Stomach smooth muscle (tissue), 2 donors: ENCODE results near the gene PLAC9.
"Not testable (repeated sequence)": the region's sequence is repeated elsewhere in the genome, so short reads cannot be mapped to it uniquely, and the experiment has no call there.

Source experiments
- H3K27ac ChIP-seq: one replicate; pipeline ENCODE4 v1.7.0; 2013; ENCODE audit warnings: mild to moderate bottlenecking, low read length, inconsistent platforms
- H3K27me3 ChIP-seq, 2 donors: one replicate each; pipeline ENCODE4 v1.7.0; 2013; ENCODE audit warnings: low read length in 2 of 2; ENCODE audit not compliant: insufficient read depth in 2 of 2, control insufficient read depth in 1 of 2
- H3K36me3 ChIP-seq, 2 donors: one replicate each; pipeline ENCODE4 v1.7.0; 2013; ENCODE audit warnings: low read length in 2 of 2; ENCODE audit not compliant: control insufficient read depth in 2 of 2, insufficient read depth in 2 of 2
- H3K4me1 ChIP-seq: one replicate; pipeline ENCODE4 v1.7.0; 2013; ENCODE audit warnings: low read length; ENCODE audit not compliant: control insufficient read depth, insufficient read depth
- H3K4me3 ChIP-seq, 2 donors: one replicate each; pipeline ENCODE4 v1.7.0; 2013; ENCODE audit warnings: low read length in 2 of 2
- H3K9ac ChIP-seq, 2 donors: one replicate each; pipeline ENCODE4 v1.7.0; 2013; ENCODE audit warnings: low read length in 2 of 2, mild to moderate bottlenecking in 1 of 2
- H3K9me3 ChIP-seq, 2 donors: one replicate each; pipeline ENCODE4 v1.7.0; 2013; ENCODE audit warnings: low read length in 2 of 2; ENCODE audit not compliant: control insufficient read depth in 2 of 2
- donor health status: healthy.
- donor health status: Pancreatic carcinoma.

Gene PLAC9

GRCh38 chr10:80132299-80133139 lies at the start of gene PLAC9:
TSS of gene PLAC9 (plus strand) at chr10:80132730. CDS start at chr10:80132763, 33 bp downstream.
- Histone ChIP-seq H3K4me1 (peaks cover 20% of the 10 kb centered on the region), H3K9ac (peak within 1 kb of the TSS; percentile 62 to 71), H3K36me3 (no peaks in the 10 kb centered on the region), H3K27ac (peak within 1 kb of the TSS; percentile 66), H3K27me3 (peaks cover 16 to 20% of the 10 kb centered on the region in 2 donors), H3K4me3 (peak within 1 kb of the TSS; percentile 53 to 69), H3K9me3 (no peaks in the 10 kb centered on the region)

DNA sequence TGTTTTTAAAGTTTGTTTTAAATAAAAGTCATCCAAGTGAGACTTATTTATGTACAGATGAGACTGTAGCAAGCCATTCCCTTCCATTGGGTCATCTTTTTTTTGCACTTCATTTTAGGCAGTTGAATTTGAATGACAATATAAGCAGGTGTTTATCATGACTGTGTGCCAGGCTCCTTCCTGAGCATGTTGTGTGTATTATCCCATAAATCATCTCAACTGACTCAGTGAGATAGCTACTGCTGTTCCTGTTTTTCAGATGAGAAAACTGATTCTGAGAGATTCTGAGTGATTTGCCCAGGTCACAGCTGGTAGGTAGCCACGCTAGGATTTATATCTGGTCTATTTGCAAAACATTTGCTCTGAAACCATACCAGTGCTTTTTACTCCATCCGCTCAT lies 42.4 kb upstream of the PLAC9 start:
- H3K4me1 ChIP-seq, result no peaks in the 10 kb centered on the region
- no peaks in the 10 kb centered on the region for H3K27me3 ChIP-seq
- H3K9me3 ChIP-seq, result no peaks in the 10 kb centered on the region
- no peak overlapping the region for H3K9ac ChIP-seq
- H3K4me3 ChIP-seq, result no peak overlapping the region
- H3K36me3 ChIP-seq, result peaks cover 0 to 2% of the 10 kb centered on the region in 2 donors
- no peak overlapping the region for H3K27ac ChIP-seq

GRCh38 chr10:80094231-80094630 lies 38.3 kb upstream of the PLAC9 start:
- no peak overlapping the region for H3K4me3 ChIP-seq
- H3K27ac ChIP-seq, result no peak overlapping the region
- no peak overlapping the region for H3K9ac ChIP-seq
- no peaks in the 10 kb centered on the region for H3K27me3 ChIP-seq
- no peaks in the 10 kb centered on the region for H3K4me1 ChIP-seq
- H3K9me3 ChIP-seq, result no peaks in the 10 kb centered on the region
- peaks cover 0 to 2% of the 10 kb centered on the region in 2 donors for H3K36me3 ChIP-seq

- not testable (repeated sequence) for H3K36me3 ChIP-seq, H3K27ac ChIP-seq, H3K27me3 ChIP-seq, H3K4me1 ChIP-seq, H3K4me3 ChIP-seq, H3K9ac ChIP-seq, H3K9me3 ChIP-seq
These were observed 34.3 kb upstream of the PLAC9 start for GRCh38 chr10:80098272-80098671.

DNA sequence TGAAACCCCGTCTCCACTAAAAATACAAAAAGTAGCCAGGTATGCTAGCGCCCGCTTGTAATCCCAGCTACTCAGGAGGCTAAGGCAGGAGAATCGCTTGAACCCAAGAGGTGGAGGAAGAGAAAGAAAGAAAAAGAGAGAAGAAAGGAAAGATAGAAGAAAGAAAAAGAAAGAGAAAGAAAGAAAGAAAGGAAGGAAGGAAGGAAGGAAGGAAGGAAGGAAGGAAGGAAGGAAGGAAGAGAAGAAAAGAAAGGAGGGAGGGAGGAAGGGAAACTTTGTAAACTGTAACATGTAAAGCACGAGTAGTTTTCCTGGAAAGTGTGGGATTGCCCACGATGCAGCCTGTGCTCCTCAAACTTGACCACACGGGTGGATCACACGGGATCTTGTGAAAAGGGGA lies 33.2 kb upstream of the PLAC9 start:
- H3K9ac ChIP-seq, H3K27me3 ChIP-seq, H3K27ac ChIP-seq, H3K36me3 ChIP-seq, H3K9me3 ChIP-seq, H3K4me1 ChIP-seq, H3K4me3 ChIP-seq: not testable (repeated sequence)

DNA sequence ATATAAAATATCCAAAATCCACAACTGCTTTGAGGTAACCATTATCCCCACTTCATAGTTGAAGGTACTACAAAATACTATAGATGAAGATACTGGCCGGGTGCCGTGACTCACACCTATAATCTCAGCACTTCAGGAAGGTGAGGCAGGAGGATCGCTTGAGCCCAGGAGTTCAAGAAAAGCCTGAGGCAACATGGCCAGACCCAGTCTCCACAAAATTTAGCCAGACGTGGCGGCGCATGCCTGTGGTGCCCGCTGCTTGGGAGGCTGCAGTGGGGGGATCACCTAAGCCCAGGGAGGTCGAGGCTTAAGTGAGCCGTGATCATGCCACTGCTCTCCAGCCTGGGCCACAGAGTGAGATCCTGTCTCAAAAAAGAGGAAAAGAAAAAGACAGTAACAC lies 32.4 kb upstream of the PLAC9 start:
- no peaks in the 10 kb centered on the region for H3K27me3 ChIP-seq
- H3K27ac ChIP-seq, result no peak overlapping the region
- H3K36me3 ChIP-seq, result no peaks in the 10 kb centered on the region
- H3K4me1 ChIP-seq, result peaks cover 3% of the 10 kb centered on the region
- H3K9ac ChIP-seq, result no peak overlapping the region
- H3K9me3 ChIP-seq, result no peaks in the 10 kb centered on the region
- H3K4me3 ChIP-seq, result no peak overlapping the region

DNA sequence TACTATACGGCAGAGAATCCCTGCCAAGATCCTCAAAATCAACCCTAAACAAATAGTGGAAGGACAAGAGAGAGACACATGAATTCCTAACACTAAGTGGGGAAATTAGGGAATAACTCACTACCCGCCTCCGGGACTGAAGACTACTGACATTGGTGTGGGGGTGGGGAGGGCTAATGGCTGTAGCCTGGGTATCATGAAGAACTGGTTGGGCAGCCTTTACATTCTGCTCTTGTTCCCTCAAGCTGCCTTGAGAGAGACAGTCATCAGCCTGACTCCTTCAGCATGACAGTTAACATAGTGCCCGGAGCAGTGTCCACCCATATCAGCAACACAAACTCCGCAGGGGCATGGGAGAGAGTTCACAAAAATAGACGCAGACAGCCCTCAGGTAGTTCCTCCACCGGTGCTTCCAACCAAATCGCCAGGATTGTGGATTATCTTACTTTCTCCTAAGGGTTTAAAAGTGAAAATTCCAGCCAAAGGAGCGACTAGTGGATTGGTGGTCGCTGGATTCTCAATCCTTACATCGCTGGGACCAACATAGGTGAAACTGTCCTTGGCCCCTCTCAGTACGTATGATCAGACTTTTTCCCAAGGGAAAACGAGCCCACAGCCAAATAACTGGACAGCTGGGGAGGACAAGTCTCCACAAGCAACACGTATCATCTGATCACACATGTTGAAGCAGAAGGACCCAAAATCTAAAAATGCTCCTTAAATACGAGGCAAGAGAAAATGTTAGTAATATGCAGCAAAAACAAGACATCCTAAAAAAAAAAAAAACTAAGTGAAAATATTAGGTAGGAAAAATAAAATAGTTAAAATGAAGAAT lies 31.5 kb upstream of the PLAC9 start:
- H3K4me3 ChIP-seq, result no peak overlapping the region
- H3K4me1 ChIP-seq, result peaks cover 3% of the 10 kb centered on the region
- no peaks in the 10 kb centered on the region for H3K36me3 ChIP-seq
- no peak overlapping the region for H3K27ac ChIP-seq
- no peaks in the 10 kb centered on the region for H3K27me3 ChIP-seq
- H3K9ac ChIP-seq, result no peak overlapping the region
- H3K9me3 ChIP-seq, result no peaks in the 10 kb centered on the region

- Histone ChIP-seq H3K36me3 (no peaks in the 10 kb centered on the region), H3K4me3 (no peak overlapping the region), H3K9ac (no peak overlapping the region), H3K27me3 (no peaks in the 10 kb centered on the region), H3K27ac (peak overlapping the region; percentile 49), H3K9me3 (peaks cover 0 to 2% of the 10 kb centered on the region in 2 donors), H3K4me1 (peaks cover 3% of the 10 kb centered on the region)
These were observed 28.2 kb upstream of the PLAC9 start for GRCh38 chr10:80104066-80104926.

DNA sequence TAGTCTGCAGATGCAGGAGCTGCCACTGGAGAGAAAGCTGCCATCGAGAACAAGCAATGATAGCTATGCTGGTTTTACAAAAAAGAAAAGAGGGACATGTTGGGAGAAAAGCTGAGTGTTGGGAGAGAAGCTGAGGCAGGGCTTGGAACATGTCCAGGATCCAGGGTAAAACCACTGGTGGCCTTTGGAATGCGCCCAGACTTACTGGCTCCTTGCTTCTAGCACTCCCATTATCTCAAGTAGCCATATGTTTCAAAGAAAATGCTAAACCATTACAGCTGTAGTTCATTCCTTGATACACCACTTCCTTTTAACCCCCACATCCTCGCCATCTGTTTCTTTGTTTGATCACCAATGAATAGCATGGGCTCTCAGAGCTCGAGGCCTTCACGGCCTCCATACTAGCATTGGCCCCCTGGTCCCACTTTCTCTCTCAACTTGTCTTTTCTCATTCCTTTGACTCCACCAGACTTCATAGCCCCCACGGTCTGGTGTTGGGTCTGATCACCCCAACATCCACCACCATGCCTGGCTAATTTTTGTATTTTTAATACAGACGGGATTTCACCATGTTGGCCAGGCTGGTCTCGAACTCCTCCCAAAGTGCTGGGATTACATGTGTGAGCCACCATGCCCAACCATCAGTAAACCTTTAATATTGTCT lies 23.8 kb upstream of the PLAC9 start:
- no peak overlapping the region for H3K9ac ChIP-seq
- no peaks in the 10 kb centered on the region for H3K27me3 ChIP-seq
- peaks cover 3% of the 10 kb centered on the region for H3K4me1 ChIP-seq
- H3K4me3 ChIP-seq, result no peak overlapping the region
- peaks cover 0 to 4% of the 10 kb centered on the region in 2 donors for H3K9me3 ChIP-seq
- H3K36me3 ChIP-seq, result no peaks in the 10 kb centered on the region
- H3K27ac ChIP-seq, result no peak overlapping the region

- Histone ChIP-seq H3K27me3 (no peaks in the 10 kb centered on the region), H3K36me3 (no peaks in the 10 kb centered on the region), H3K4me3 (no peak overlapping the region), H3K9ac (no peak overlapping the region), H3K9me3 (peaks cover 0 to 4% of the 10 kb centered on the region in 2 donors), H3K4me1 (no peaks in the 10 kb centered on the region), H3K27ac (no peak overlapping the region)
These were observed 21.5 kb upstream of the PLAC9 start for GRCh38 chr10:80110986-80111385.
